ENCODE results near the gene ADAT3. TPM values are rescaled to one million over a fixed set of nuclear protein-coding genes. Genes with fewer than 3 reads are reported as not detected.

The ADAT3 gene
- 1.7 and 2.8 TPM in 2 replicates for polyA plus RNA-seq (2012; rRNA removed)
- polyA plus RNA-seq (2012; cell fraction: cytosol; rRNA removed) = 1.3 and 2.1 TPM in 2 replicates
- polyA plus RNA-seq (2012; cell fraction: nucleus; rRNA removed) = 7.3 and 12.1 TPM in 2 replicates

GRCh38 chr19:1905110-1905862 is at the start of gene ADAT3, which contains the start of gene SCAMP4:
Gene ADAT3, plus strand, starts transcription at chr19:1905399. Its CDS starts 6,649 bp downstream, at chr19:1912048.
Gene SCAMP4, plus strand, starts transcription at chr19:1905399. Its CDS starts 9,621 bp downstream, at chr19:1915020.
- no peaks in the 10 kb centered on the region for H3K27me3 ChIP-seq (ENCODE audit: insufficient read depth)
- peaks cover 0 to 18% of the 10 kb centered on the region in 2 experiments; a peak in 1 of 4 replicates for H3K4me1 ChIP-seq (ENCODE audit: control insufficient read depth in 1 of 2, insufficient read depth in 2 of 2, low read depth in 1 of 2, low read length in 1 of 2)
- POLR2A ChIA-PET = interaction anchor here (0.9 to 1.0 kb wide), 2 partner anchors 33 to 41 kb away, joined by 4 read pairs; no protein-coding TSS in a partner anchor
- H2AFZ ChIP-seq (ENCODE audit: low read depth) = peak within 1 kb of the TSS; percentile 87
- H3K36me3 ChIP-seq (replicated peaks in 1 of 2; ENCODE audit: control insufficient read depth in 1 of 2, insufficient read depth in 2 of 2, low read length in 1 of 2) = peaks cover 0 to 2% of the 10 kb centered on the region in 2 experiments
- H3K79me2 ChIP-seq (ENCODE audit: insufficient read depth) = peaks cover 48% of the 10 kb centered on the region
- CTCF ChIA-PET = interaction anchor here (0.7 to 2.9 kb wide), 3 partner anchors 9 to 25 kb away, joined by 3 to 11 read pairs (median 11); no protein-coding TSS in a partner anchor
- H3F3A ChIP-seq (replicated peaks; ENCODE audit: insufficient read depth) = peaks cover 17% of the 10 kb centered on the region
- H3K9me3 ChIP-seq = no peaks in the 10 kb centered on the region
- no peaks in the 10 kb centered on the region for H3K9me2 ChIP-seq
- 0% methylated on average over 28 of the region's 92 CpGs for WGBS (ENCODE audit: low lambda C conversion rate)
- DNase-seq = peak; percentile 98
- H3K27ac ChIP-seq (ENCODE audit: low read depth in 2 of 2, low read length in 1 of 2) = peak within 1 kb of the TSS; percentile 81 to 82
- peak within 1 kb of the TSS; percentile 63 to 67 for H3K4me3 ChIP-seq (ENCODE audit: low read depth in 2 of 2, low read length in 1 of 2)
- peak within 1 kb of the TSS; percentile 76 for H3K9ac ChIP-seq
- H4K20me1 ChIP-seq (ENCODE audit: insufficient read depth) = peaks cover 24% of the 10 kb centered on the region
- peak within 1 kb of the TSS; percentile 84 for H3K4me2 ChIP-seq
- TF ChIP-seq REST (IDR thresholded peaks at IDR 0.05; ENCODE audit: low read depth, low read length) (no peak; the same call in 1 of the 2 replicates), SMC3 (IDR thresholded peaks at IDR 0.05; ENCODE audit: low read depth, low read length) (no peak), EZH2phosphoT487 (IDR thresholded peaks at IDR 0.05; ENCODE audit: borderline replicate concordance, low read depth) (no peak), USF1 (IDR thresholded peaks at IDR 0.05; ENCODE audit: borderline replicate concordance, low read depth) (peak; percentile 96), GABPA (IDR thresholded peaks at IDR 0.05; ENCODE audit: low read depth) (peak; percentile 74), YY1 (IDR thresholded peaks at IDR 0.05; ENCODE audit: low read depth) (peak; percentile 39; the same call in 1 of the 2 replicates), FOXJ3 (CRISPR knock-in tag; IDR thresholded peaks at IDR 0.05) (no peak), NFIC (IDR thresholded peaks at IDR 0.05; ENCODE audit: borderline replicate concordance) (no peak), PBX3 (IDR thresholded peaks at IDR 0.05) (peak; percentile 51), EP300 (IDR thresholded peaks at IDR 0.05; ENCODE audit: borderline replicate concordance in 1 of 2, low read depth in 1 of 2, low read length in 1 of 2) (0 out of 4 replicates have a peak, but pooled peaks of 1 of the 2 experiments have one; percentile 15), TAF1 (IDR thresholded peaks at IDR 0.05; ENCODE audit: borderline replicate concordance, low read depth, low read length) (peak; percentile 61), ZBTB33 (IDR thresholded peaks at IDR 0.05; ENCODE audit: borderline replicate concordance, low read depth) (peak; percentile 93), IRF3 (IDR thresholded peaks at IDR 0.05; ENCODE audit: low read depth, low read length) (no peak), USF2 (IDR thresholded peaks at IDR 0.05; ENCODE audit: borderline replicate concordance, low read depth, low read length) (peak; percentile 63; the same call in 1 of the 2 replicates), POLR2AphosphoS5 (IDR thresholded peaks at IDR 0.05; ENCODE audit: low read depth, low read length) (peak; percentile 78), CHD2 (IDR thresholded peaks at IDR 0.05; ENCODE audit: low read length, partially characterized antibody) (peak; percentile 98), NRF1 (IDR thresholded peaks at IDR 0.05; ENCODE audit: low read depth, low read length) (peak; percentile 79), CTCF (IDR thresholded peaks at IDR 0.05) (no peak)
